Measurements from ENCODE around the gene SHISA7.

SHISA7 gene

GRCh38 chr19:55440411-55441105, 2.5 kb downstream of the SHISA7 start:
- no peaks in the 10 kb centered on the region for H3K9me2 ChIP-seq (replicated peaks; ENCODE audit: low read depth, low read length)
- no peak overlapping the region for H2AFZ ChIP-seq (ENCODE audit: low read length)
- H3K4me2 ChIP-seq (ENCODE audit: low read depth, low read length, poor library complexity, severe bottlenecking) = no peak overlapping the region
- H3K36me3 ChIP-seq (ENCODE audit: insufficient read depth, low read length) = no peaks in the 10 kb centered on the region
- no peaks in the 10 kb centered on the region for H3F3A ChIP-seq (ENCODE audit: low read depth)
- no peaks in the 10 kb centered on the region for H3K4me1 ChIP-seq (ENCODE audit: insufficient read depth, low read length, poor library complexity, severe bottlenecking)
- H3K9me3 ChIP-seq (ENCODE audit: insufficient read depth, low read depth, low read length) = no peaks in the 10 kb centered on the region
- H3K9ac ChIP-seq (ENCODE audit: low read depth, low read length, poor library complexity, severe bottlenecking) = no peak overlapping the region
- H3K27me3 ChIP-seq (ENCODE audit: insufficient read depth, low read length, poor library complexity, severe bottlenecking) = no peaks in the 10 kb centered on the region
- H4K20me1 ChIP-seq (ENCODE audit: insufficient read depth, low read length, poor library complexity, severe bottlenecking) = no peaks in the 10 kb centered on the region
- H3K4me3 ChIP-seq (ENCODE audit: low read length, poor library complexity, severe bottlenecking) = no peak overlapping the region
- TF ChIP-seq EZH2phosphoT487 (IDR thresholded peaks at IDR 0.05; ENCODE audit: borderline replicate concordance) (no peak), CTCF (conservative IDR thresholded peaks at IDR 0.05; ENCODE audit: low read length) (no peak)
- H3K79me2 ChIP-seq (ENCODE audit: insufficient read depth, low read length) = no peaks in the 10 kb centered on the region

- H3K4me2 ChIP-seq (ENCODE audit: low read depth, low read length, poor library complexity, severe bottlenecking) = no peak overlapping the region
Measured at GRCh38 chr19:55439052-55439451, 4.0 kb downstream of the SHISA7 start.

GRCh38 chr19:55437410-55437809, 5.7 kb downstream of the SHISA7 start:
- Histone ChIP-seq H3K4me1 (ENCODE audit: insufficient read depth, low read length, poor library complexity, severe bottlenecking) (no peaks in the 10 kb centered on the region), H3K9me3 (ENCODE audit: insufficient read depth, low read depth, low read length) (no peaks in the 10 kb centered on the region), H3K79me2 (ENCODE audit: insufficient read depth, low read length) (no peaks in the 10 kb centered on the region), H3K27me3 (ENCODE audit: insufficient read depth, low read length, poor library complexity, severe bottlenecking) (no peaks in the 10 kb centered on the region), H3K4me2 (ENCODE audit: low read depth, low read length, poor library complexity, severe bottlenecking) (no peak overlapping the region), H3K9ac (ENCODE audit: low read depth, low read length, poor library complexity, severe bottlenecking) (no peak overlapping the region), H3F3A (ENCODE audit: low read depth) (no peaks in the 10 kb centered on the region), H4K20me1 (ENCODE audit: insufficient read depth, low read length, poor library complexity, severe bottlenecking) (no peaks in the 10 kb centered on the region), H3K9me2 (replicated peaks; ENCODE audit: low read depth, low read length) (no peaks in the 10 kb centered on the region), H3K36me3 (ENCODE audit: insufficient read depth, low read length) (no peaks in the 10 kb centered on the region), H3K4me3 (ENCODE audit: low read length, poor library complexity, severe bottlenecking) (no peak overlapping the region), H2AFZ (ENCODE audit: low read length) (no peak overlapping the region)
- no peak for TF ChIP-seq CTCF (conservative IDR thresholded peaks at IDR 0.05; ENCODE audit: low read length)
- TF ChIP-seq EZH2phosphoT487 (IDR thresholded peaks at IDR 0.05; ENCODE audit: borderline replicate concordance) = no peak

More at GRCh38 chr19:55439052-55439451, 4.0 kb downstream of the SHISA7 start:
- H2AFZ ChIP-seq (ENCODE audit: low read length) = no peak overlapping the region
- no peaks in the 10 kb centered on the region for H3K36me3 ChIP-seq (ENCODE audit: insufficient read depth, low read length)
- TF ChIP-seq EZH2phosphoT487 (IDR thresholded peaks at IDR 0.05; ENCODE audit: borderline replicate concordance) = no peak
- no peak for TF ChIP-seq CTCF (conservative IDR thresholded peaks at IDR 0.05; ENCODE audit: low read length)
- no peaks in the 10 kb centered on the region for H3F3A ChIP-seq (ENCODE audit: low read depth)
- H3K27me3 ChIP-seq (ENCODE audit: insufficient read depth, low read length, poor library complexity, severe bottlenecking) = no peaks in the 10 kb centered on the region
- H3K9me2 ChIP-seq (replicated peaks; ENCODE audit: low read depth, low read length) = no peaks in the 10 kb centered on the region
- H3K4me3 ChIP-seq (ENCODE audit: low read length, poor library complexity, severe bottlenecking) = no peak overlapping the region
- no peaks in the 10 kb centered on the region for H3K79me2 ChIP-seq (ENCODE audit: insufficient read depth, low read length)
- H4K20me1 ChIP-seq (ENCODE audit: insufficient read depth, low read length, poor library complexity, severe bottlenecking) = no peaks in the 10 kb centered on the region
- no peaks in the 10 kb centered on the region for H3K4me1 ChIP-seq (ENCODE audit: insufficient read depth, low read length, poor library complexity, severe bottlenecking)
- no peak overlapping the region for H3K9ac ChIP-seq (ENCODE audit: low read depth, low read length, poor library complexity, severe bottlenecking)
- H3K9me3 ChIP-seq (ENCODE audit: insufficient read depth, low read depth, low read length) = no peaks in the 10 kb centered on the region
